GM12878 (cell line): ENCODE results near the gene MEN1. TPM values are rescaled to one million over a fixed set of nuclear protein-coding genes. Genes with fewer than 3 reads are reported as not detected.

Source experiments
- ATF7 ChIP-seq: fragments of 450-650 bp; IDR thresholded peaks from 2 replicates; pipeline ENCODE4 v1.6.1; 2016; ENCODE audit warnings: low read depth, mild to moderate bottlenecking
- BCL11A ChIP-seq: IDR thresholded peaks from 2 replicates; pipeline ENCODE4 v1.6.1; 2011; ENCODE audit warnings: low read depth, low read length
- BRCA1 ChIP-seq: IDR thresholded peaks from 2 replicates; pipeline ENCODE4 v1.6.1; 2011; ENCODE audit warnings: low read depth, low read length, improper control_type of control experiment
- GABPA ChIP-seq: IDR thresholded peaks from 2 replicates; pipeline ENCODE4 v1.6.1; 2014; ENCODE audit warnings: antibody characterized with exemption, low read depth, mild to moderate bottlenecking, inconsistent platforms
- HCFC1 ChIP-seq: fragments of 150-350 bp; IDR thresholded peaks from 2 replicates; pipeline ENCODE4 v1.6.1; 2014; ENCODE audit warnings: low read length
- HDGF ChIP-seq: fragments of 450-650 bp; IDR thresholded peaks from 2 replicates; pipeline ENCODE4 v1.6.1; 2016; ENCODE audit warnings: antibody characterized with exemption
- IRF4 ChIP-seq: IDR thresholded peaks from 2 replicates; pipeline ENCODE4 v1.6.1; 2011; ENCODE audit warnings: low read depth, low read length
- MTA2 ChIP-seq: fragments of 450-650 bp; IDR thresholded peaks from 2 replicates; pipeline ENCODE4 v1.6.1; 2016; ENCODE audit warnings: low read depth, mild to moderate bottlenecking, moderate library complexity
- NBN ChIP-seq: fragments of 450-650 bp; IDR thresholded peaks from 2 replicates; pipeline ENCODE4 v1.6.1; 2016
- NFIC ChIP-seq: IDR thresholded peaks from 2 replicates; pipeline ENCODE4 v1.6.1; 2012; ENCODE audit warnings: low read depth, mild to moderate bottlenecking, inconsistent platforms, low read length, moderate library complexity
- NFYB ChIP-seq: IDR thresholded peaks from 2 replicates; pipeline ENCODE4 v1.6.1; 2011; ENCODE audit warnings: low read depth, mild to moderate bottlenecking, low read length, improper control_type of control experiment, moderate library complexity; ENCODE audit not compliant: insufficient read depth
- NR2C2 ChIP-seq: IDR thresholded peaks from 2 replicates; pipeline ENCODE4 v1.6.1; 2011; ENCODE audit warnings: borderline replicate concordance, low read depth; ENCODE audit not compliant: control insufficient read depth, insufficient read length
- POLR2AphosphoS2 ChIP-seq: IDR thresholded peaks from 2 replicates; pipeline ENCODE4 v1.6.1; 2011; ENCODE audit warnings: low read depth, mild to moderate bottlenecking, low read length, improper control_type of control experiment, moderate library complexity
- RCOR1 ChIP-seq: conservative IDR thresholded peaks from 2 replicates; pipeline ENCODE4 v1.6.1; 2012; ENCODE audit warnings: low read depth, low read length, improper control_type of control experiment
- TAF1 ChIP-seq: IDR thresholded peaks from 2 replicates; pipeline ENCODE4 v1.6.1; 2011; ENCODE audit warnings: mild to moderate bottlenecking, low read depth, low read length, borderline replicate concordance
- TCF3 ChIP-seq: IDR thresholded peaks from 2 replicates; pipeline ENCODE4 v1.6.1; 2012; ENCODE audit warnings: low read depth, mild to moderate bottlenecking, low read length, borderline replicate concordance; ENCODE audit not compliant: insufficient read depth
- ZNF24 ChIP-seq: fragments of 450-650 bp; IDR thresholded peaks from 2 replicates; pipeline ENCODE4 v1.6.1; 2017; ENCODE audit warnings: antibody characterized with exemption, mild to moderate bottlenecking
- polyA plus RNA-seq, 11 experiments: library from polyadenylated mRNA; depleted of rRNA in 4 of 11; unstranded in 6 of 11; stranded (reverse) in 5 of 11; fragments of >200 nt; fragmentation: Nextera tagmentation in 4 of 11; fragmentation: Illumina TruSeq in 1 of 11; extraction: Ambion mirVana in 4 of 11; extraction: Trizol in 1 of 11; gene quantifications; 1 replicate in 1 of 11; 2 replicates in 10 of 11; pipeline versions ENCODE4 v1.2.1 to v1.2.3, GENCODE V29; 2011 to 2016; ENCODE audit warnings: inconsistent platforms in 2 of 11, missing spikeins in 2 of 11, low read depth in 1 of 11
- total RNA-seq, 4 experiments: library from RNA; depleted of rRNA in 3 of 4; stranded (reverse); fragments of >200 nt in 3 of 4; fragmentation: Illumina TruSeq in 1 of 4; extraction: Trizol in 1 of 4; gene quantifications; 2 replicates each; pipeline versions ENCODE4 v1.2.1 to v1.2.3, GENCODE V29; 2013 to 2021
- TF ChIP-seq, protein P1 (sequence below): fragments of 450-650 bp; IDR thresholded peaks from 2 replicates; pipeline ENCODE4 v1.6.1; 2018; ENCODE audit warnings: mild to moderate bottlenecking, low read depth, moderate library complexity; ENCODE audit not compliant: partially characterized antibody
- TF ChIP-seq, protein P2 (sequence below): fragments of 450-650 bp; conservative IDR thresholded peaks from 2 replicates; pipeline ENCODE4 v1.6.1; 2017; ENCODE audit warnings: mild to moderate bottlenecking, moderate library complexity
- TF ChIP-seq, protein P3 (sequence below): IDR thresholded peaks from 2 replicates; pipeline ENCODE4 v1.6.1; 2012; ENCODE audit warnings: low read depth, low read length, improper control_type of control experiment
- TF ChIP-seq, protein P4 (sequence below): IDR thresholded peaks from 2 replicates; pipeline ENCODE4 v1.6.1; 2012; ENCODE audit warnings: low read depth, low read length, improper control_type of control experiment
- TF ChIP-seq, protein P5 (sequence below): IDR thresholded peaks from 2 replicates; pipeline ENCODE4 v1.6.1; 2012; ENCODE audit warnings: low read length, inconsistent platforms

Gene MEN1
- total and polyA plus RNA-seq, 10 of the 15 experiments (the other 5 are each of a cell fraction or from before 2014, with no cell fraction given): 2.5 to 39.7 (median 20.7) TPM

DNA sequence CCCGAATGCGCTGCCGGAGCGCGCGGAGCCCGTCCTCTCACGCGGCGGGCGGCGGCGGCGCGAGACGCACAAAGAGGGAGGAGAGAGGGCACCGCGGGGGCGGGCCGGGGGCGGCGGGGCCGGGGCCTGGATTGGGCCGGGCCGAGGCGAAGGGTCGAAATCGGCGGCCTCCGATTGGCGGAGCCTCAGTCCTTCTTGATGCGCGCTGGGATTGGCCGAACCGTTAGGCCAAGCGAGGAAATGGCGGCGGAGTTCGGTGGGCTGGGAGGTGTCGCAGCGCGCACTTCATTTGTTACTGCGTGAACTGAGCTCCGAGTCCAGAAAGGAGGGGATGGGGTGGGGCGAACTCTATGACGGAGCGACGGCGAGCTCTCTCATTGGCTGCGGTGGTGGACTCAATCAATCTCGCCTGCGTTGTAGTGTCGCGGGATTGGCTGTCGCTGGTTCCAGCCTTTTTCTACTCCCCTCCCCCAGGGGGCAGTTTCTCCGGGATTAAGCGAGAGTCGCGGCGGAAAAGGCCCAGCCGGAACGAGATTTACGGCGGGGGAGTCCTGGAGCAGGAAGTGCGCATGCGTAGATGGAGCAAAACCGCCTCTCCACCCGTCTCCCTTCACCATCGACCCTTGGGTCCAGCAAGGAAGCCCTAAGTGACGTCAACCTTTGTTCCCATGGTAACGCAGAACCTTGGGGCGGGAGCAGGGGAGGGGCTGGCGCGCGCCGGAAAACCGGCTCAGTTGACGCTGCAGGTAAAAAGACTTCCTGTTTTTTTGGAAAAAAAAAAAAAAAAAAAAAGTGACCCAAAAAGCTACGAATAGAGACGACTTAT, 31.7 kb downstream of the MEN1 start, which contains the start of gene SF1 (continued):
- TF ChIP-seq POLR2AphosphoS2: peak; percentile 85; the same call in 1 of the 2 replicates
- TF ChIP-seq NFIC: no peak
- TF ChIP-seq GABPA: peak; percentile 67
- peak; percentile 71; the same call in 1 of the 2 replicates for TF ChIP-seq RCOR1
- no peak for TF ChIP-seq MTA2
- TF ChIP-seq, protein P1, sequence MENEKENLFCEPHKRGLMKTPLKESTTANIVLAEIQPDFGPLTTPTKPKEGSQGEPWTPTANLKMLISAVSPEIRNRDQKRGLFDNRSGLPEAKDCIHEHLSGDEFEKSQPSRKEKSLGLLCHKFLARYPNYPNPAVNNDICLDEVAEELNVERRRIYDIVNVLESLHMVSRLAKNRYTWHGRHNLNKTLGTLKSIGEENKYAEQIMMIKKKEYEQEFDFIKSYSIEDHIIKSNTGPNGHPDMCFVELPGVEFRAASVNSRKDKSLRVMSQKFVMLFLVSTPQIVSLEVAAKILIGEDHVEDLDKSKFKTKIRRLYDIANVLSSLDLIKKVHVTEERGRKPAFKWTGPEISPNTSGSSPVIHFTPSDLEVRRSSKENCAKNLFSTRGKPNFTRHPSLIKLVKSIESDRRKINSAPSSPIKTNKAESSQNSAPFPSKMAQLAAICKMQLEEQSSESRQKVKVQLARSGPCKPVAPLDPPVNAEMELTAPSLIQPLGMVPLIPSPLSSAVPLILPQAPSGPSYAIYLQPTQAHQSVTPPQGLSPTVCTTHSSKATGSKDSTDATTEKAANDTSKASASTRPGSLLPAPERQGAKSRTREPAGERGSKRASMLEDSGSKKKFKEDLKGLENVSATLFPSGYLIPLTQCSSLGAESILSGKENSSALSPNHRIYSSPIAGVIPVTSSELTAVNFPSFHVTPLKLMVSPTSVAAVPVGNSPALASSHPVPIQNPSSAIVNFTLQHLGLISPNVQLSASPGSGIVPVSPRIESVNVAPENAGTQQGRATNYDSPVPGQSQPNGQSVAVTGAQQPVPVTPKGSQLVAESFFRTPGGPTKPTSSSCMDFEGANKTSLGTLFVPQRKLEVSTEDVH: no peak
- TF ChIP-seq, protein P2, sequence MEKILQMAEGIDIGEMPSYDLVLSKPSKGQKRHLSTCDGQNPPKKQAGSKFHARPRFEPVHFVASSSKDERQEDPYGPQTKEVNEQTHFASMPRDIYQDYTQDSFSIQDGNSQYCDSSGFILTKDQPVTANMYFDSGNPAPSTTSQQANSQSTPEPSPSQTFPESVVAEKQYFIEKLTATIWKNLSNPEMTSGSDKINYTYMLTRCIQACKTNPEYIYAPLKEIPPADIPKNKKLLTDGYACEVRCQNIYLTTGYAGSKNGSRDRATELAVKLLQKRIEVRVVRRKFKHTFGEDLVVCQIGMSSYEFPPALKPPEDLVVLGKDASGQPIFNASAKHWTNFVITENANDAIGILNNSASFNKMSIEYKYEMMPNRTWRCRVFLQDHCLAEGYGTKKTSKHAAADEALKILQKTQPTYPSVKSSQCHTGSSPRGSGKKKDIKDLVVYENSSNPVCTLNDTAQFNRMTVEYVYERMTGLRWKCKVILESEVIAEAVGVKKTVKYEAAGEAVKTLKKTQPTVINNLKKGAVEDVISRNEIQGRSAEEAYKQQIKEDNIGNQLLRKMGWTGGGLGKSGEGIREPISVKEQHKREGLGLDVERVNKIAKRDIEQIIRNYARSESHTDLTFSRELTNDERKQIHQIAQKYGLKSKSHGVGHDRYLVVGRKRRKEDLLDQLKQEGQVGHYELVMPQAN: no peak
- peak; percentile 62 for TF ChIP-seq NBN
- no peak for TF ChIP-seq IRF4
- TF ChIP-seq, protein P3, sequence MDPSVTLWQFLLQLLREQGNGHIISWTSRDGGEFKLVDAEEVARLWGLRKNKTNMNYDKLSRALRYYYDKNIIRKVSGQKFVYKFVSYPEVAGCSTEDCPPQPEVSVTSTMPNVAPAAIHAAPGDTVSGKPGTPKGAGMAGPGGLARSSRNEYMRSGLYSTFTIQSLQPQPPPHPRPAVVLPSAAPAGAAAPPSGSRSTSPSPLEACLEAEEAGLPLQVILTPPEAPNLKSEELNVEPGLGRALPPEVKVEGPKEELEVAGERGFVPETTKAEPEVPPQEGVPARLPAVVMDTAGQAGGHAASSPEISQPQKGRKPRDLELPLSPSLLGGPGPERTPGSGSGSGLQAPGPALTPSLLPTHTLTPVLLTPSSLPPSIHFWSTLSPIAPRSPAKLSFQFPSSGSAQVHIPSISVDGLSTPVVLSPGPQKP: peak; percentile 63
- 0 out of 2 replicates have a peak, but pooled peaks have one; percentile 4 for TF ChIP-seq BCL11A
- TF ChIP-seq TAF1: peak; percentile 84
- no peak for TF ChIP-seq NR2C2
- peak; percentile 85 for TF ChIP-seq BRCA1
- 0 out of 2 replicates have a peak, but pooled peaks have one; percentile 28 for TF ChIP-seq TCF3
- peak; percentile 98 for TF ChIP-seq ATF7
- TF ChIP-seq HCFC1: peak; percentile 20; the same call in 1 of the 2 replicates
- peak; percentile 98 for TF ChIP-seq HDGF
- TF ChIP-seq, protein P4, sequence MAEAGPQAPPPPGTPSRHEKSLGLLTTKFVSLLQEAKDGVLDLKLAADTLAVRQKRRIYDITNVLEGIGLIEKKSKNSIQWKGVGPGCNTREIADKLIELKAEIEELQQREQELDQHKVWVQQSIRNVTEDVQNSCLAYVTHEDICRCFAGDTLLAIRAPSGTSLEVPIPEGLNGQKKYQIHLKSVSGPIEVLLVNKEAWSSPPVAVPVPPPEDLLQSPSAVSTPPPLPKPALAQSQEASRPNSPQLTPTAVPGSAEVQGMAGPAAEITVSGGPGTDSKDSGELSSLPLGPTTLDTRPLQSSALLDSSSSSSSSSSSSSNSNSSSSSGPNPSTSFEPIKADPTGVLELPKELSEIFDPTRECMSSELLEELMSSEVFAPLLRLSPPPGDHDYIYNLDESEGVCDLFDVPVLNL: peak; percentile 5; the same call in 1 of the 2 replicates
- peak; percentile 87 for TF ChIP-seq NFYB
- TF ChIP-seq ZNF24: no peak
- TF ChIP-seq, protein P5, sequence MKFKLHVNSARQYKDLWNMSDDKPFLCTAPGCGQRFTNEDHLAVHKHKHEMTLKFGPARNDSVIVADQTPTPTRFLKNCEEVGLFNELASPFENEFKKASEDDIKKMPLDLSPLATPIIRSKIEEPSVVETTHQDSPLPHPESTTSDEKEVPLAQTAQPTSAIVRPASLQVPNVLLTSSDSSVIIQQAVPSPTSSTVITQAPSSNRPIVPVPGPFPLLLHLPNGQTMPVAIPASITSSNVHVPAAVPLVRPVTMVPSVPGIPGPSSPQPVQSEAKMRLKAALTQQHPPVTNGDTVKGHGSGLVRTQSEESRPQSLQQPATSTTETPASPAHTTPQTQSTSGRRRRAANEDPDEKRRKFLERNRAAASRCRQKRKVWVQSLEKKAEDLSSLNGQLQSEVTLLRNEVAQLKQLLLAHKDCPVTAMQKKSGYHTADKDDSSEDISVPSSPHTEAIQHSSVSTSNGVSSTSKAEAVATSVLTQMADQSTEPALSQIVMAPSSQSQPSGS: peak; percentile 75
